ENCODE data around the gene FAM72D.
"Not testable (repeated sequence)": the region's sequence is repeated elsewhere in the genome, so short reads cannot be mapped to it uniquely, and the experiment has no call there.

FAM72D gene

GRCh38 chr1:145095284-145096057 lies at the start of gene FAM72D, which contains the start of gene SRGAP2B:
Gene FAM72D (plus strand): TSS chr1:145095974. CDS start chr1:145096848, 874 bp downstream.
Gene SRGAP2B (minus strand): TSS chr1:145095328. CDS start chr1:145092901, 2,427 bp downstream.
- DNase-seq: not testable (repeated sequence)

GRCh38 chr1:145047553-145047952 lies 48.2 kb upstream of the FAM72D start:
- DNase-seq: not testable (repeated sequence)

DNA sequence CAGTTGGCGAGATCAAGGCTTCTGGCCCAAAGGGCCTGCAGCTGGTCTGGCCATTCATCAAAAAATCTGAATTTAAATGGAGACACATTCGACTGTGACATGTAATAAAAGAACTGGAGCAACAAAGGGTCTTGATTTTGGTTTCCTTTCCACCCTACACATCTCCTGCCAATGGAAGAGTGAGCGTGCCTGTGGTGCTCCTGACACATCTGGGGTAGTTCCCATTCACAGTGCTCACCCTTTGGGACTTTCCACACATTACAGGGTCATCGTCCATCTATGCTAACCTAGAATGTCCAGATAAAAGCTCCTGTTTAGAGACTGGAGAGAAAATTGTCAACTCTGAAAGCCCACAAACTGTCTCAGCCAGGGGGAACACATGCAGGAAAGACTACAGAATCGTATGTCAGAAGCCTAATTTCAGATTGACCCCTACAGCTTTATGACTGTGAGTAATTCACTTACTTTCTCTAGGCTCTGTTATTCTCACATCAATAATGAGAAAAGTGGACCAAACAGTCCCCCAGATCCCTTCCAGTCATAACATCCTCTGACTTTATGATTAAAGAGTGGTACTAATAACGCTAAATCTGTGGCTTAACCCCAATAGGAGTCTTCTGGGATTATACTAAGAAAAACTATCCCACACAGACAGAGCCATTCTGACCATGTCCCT lies 47.5 kb upstream of the FAM72D start:
- DNase-seq: not testable (repeated sequence)

DNA sequence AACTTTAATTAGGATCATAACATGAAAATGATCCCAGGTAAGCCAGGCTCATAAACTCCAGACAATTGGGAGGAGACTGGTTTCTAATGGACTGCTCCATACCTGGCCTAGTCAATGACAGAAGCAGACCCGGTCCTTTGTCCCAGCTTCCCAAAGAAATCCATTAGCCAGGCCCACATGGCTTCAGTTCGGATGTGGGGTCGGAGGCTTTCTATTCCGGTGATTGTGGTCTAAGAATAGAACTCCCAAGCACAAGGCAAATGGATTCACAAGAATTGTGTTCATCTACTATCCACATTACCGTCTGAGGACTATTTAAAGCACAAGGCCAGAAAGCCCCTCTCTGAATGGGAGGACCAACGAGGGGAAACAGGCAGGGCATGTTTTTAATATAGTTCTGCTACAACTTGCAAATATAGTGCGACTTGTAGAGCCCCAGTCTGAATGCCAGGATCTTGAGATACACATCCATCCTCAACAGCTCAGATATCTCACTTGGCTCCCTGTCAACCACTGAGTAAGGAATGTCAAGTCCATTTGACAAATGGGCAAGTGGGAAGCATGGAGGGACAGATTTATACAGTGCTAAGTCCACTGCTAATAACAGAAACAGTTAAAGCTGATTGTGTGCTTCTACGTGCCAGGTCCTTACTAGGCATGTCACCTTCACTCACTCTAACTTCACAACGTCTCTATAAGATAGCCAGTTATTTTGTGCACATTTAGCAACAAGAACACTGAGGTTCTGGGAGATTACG lies 43.6 kb upstream of the FAM72D start:
- not testable (repeated sequence) for DNase-seq

GRCh38 chr1:145053428-145053827 lies 42.3 kb upstream of the FAM72D start:
- not testable (repeated sequence) for DNase-seq

DNA sequence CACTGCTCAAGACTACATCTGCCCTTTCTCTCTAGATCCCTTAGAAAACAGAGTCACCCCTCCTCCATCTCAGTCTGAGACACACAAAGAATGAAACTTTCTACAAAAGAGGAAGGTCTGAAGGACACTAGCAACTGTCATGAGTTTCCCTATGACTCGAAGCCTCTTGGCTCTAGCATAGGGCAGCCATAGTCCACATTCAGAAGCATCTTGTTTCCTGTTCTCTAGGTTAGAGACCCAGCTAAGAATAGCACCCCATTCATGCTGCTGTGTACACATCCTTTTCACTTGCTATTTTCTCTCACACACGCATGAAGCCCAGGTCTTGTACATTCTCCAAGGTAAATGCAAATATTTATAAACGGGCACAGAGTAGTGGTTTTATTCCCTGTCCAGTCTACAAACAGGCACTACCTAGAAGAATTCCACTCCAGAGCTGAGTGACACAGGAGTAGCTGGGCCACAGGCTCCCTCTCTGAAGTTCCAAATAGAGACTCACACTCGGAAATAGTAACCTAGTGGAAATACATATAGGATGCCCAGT lies 40.5 kb upstream of the FAM72D start:
- DNase-seq: not testable (repeated sequence)

GRCh38 chr1:145058184-145058583 lies 37.6 kb upstream of the FAM72D start:
- DNase-seq: not testable (repeated sequence)

GRCh38 chr1:145063285-145063684 lies 32.5 kb upstream of the FAM72D start:
- DNase-seq: not testable (repeated sequence)

DNA sequence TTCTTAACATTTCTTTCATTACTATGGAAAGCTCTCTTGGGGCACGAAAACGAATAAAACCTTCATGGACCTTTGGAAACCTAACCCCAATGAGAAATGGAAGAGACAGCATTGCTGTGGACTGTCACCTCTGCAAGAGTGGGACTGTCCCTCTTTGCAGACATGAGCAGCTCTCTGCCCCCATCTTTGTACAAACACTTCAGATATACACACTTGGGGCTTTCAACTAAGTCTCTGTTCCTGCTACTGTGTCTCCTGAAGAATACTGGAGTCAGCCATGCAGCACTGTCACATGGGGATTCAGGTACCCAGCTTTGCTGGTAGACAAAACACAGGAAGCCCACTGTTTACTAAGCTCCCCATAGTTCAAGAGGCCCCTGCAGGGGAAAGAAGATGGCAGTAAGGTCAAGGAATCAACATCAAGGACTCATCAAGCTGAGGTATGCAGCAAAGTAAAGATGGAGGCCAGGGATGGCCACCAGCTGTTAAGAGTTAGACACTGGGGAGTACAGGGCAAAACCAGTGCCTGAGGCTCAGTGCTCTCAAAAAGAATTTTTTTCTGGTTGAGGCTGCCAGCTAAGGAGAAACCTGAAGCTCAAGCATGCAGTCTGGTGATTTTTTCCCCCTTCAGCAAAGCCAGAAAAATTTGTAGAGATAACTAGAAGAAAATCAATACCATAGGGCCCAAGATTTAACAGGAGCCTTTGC lies 31.7 kb upstream of the FAM72D start:
- DNase-seq: not testable (repeated sequence)

DNA sequence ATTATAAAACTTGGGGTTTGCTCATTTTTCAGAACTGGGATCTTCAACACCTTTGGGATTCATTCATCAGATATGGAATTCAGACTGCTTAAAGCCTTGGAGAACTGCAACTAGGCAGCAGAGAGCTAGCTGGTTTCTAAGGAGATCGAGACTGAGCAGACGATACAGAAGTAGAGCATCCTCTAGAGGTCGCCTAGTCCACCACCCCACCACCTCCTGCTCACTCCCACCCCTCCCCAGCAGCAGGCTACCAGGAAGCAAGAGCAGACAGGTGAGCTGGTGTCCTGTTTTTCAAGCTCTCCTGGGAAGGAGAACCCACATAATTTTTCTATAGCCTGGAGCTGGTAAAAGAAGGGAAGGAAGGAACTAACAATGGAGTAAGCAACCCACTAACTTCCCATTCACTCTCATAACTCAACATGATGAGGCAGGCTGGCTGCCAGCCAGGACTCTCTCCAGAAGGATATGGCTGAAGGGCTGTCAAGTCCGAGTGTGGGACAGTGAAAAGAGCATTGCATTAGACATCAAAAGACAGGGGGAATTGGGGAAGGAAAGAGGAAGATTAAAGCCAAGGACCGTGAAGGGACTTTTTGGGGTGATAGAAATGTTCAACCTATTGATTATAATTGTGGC lies 30.5 kb upstream of the FAM72D start:
- DNase-seq: not testable (repeated sequence)

GRCh38 chr1:145066486-145066885 lies 29.3 kb upstream of the FAM72D start:
- DNase-seq: not testable (repeated sequence)

DNA sequence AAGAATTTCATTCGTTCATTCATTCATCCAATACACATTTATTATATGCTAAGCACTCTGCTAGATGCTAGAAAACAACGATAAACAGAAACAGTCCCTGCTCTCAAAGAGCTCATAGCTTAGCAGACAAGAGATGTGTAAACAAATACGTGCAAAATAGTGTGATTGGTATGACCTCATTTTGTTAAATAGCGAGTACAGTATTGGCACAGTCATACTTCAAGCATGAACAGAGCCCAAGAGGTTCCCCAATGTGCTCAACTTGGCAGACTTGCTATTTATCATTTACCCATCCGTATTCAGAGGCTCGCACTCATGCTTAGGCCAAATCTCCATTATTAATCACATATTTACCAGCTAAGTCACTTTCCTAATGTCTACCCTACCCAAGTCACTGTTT lies 24.2 kb upstream of the FAM72D start:
- DNase-seq: not testable (repeated sequence)

- not testable (repeated sequence) for DNase-seq
Measured at GRCh38 chr1:145074021-145074559, 21.7 kb upstream of the FAM72D start.

DNA sequence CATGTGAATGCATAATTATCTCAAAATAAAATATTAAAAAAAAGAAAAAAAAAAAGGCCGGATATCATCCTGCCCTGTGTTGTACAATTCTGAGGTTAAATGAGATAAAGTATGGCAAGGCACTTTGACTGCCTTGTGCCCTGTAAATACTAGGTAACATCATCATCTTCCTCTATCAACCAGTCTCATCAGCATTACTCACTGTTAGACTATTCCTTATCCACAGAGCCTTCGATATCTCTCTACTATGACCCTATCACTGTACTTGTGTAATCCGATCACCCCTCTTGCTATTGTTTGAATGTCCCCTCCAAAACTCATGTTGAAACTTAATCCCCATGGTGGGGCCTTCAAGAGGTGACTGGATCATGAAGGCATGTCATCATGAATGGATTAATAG lies 18.9 kb upstream of the FAM72D start:
- DNase-seq: not testable (repeated sequence)

DNA sequence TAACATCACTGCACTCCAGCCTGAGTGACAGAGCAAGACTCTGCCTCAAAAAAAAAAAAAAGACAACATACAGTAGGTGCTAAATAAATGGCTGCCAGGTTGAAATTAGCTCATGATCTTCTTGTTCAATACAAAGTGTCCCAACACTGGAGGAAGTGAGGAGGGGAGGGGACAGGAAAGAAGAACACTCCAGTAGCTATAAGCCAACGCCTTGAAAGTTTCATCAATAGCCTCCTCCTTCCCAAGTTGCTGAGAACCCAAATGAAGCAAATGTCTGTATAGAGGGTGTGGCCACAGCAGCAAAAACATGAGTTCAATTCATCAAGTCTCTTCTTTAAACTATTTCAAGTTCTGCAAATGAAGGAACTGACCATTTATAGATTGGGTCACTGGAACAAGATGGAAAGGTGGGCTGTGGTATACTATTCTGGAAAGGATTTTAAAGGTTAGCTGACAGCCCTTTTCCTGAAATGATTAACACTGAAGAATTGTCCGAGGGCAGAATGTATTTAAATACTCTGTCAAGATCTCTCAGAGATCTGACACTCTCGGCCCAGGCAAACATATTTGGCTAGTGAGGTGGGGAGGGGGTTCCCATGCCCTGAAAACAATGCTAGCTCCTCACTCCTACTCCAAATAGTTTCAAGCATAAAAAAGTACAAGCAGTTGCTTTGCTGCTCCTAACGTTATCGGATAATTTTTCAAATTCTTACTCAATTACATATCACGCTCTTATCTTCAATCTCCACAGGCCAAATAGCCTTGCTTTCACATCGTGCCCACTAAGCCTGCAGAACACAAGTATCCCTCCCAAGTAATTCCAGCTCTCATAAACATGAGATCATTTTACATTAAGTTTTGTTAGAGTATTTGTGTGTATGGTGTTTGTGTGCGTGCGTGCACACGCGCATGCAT lies 17.6 kb upstream of the FAM72D start:
- DNase-seq: not testable (repeated sequence)

DNA sequence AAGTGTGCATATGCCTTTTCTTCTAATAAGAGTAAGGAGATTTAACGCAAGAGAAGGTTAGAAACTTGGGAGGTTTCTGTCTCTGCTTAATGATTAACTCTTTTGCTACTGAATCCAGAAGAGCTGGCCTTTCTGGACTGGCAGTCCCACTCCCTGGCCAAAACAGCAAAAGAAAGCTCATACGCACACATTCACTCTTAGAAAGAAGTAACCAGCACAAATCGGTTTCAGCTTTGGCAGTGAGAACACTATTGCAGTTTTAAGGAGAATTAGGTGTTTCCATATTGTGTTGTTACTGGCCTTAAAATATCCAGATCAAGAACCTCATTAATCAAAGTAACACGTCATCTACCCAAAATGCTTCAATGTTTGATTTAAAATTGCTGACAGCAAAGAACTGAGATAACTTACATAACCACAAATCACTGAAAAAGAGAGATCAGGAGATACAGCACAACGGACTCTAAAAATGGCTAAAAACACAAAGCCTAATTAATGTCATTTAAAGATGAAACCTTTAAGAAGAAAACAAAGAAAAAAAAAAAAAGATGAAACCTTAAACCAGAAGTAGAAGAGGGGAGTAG lies 16.9 kb upstream of the FAM72D start:
- DNase-seq: not testable (repeated sequence)

GRCh38 chr1:145079737-145080136 lies 16.0 kb upstream of the FAM72D start:
- DNase-seq: not testable (repeated sequence)

DNA sequence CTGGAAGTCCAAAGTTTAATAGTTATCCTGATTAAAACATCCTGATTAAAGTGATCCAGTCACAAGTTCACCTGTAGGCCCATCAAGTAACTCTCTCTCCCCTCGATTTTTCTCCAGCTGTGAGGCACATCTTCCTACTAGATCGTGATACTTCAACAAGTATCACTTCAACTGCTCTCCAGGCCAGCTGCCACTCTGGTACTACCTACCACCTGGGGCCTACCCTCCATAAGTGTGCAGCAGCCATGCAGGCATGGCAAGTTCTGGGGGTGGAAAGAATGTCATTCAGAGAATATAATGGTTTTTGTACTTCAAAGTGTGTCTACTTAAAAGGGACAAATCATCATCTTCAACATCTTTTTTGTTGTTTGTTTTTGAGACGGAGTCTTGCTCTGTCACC lies 15.6 kb upstream of the FAM72D start:
- not testable (repeated sequence) for DNase-seq

GRCh38 chr1:145082483-145083255 lies 13.1 kb upstream of the FAM72D start:
- not testable (repeated sequence) for DNase-seq

Data from right forelimb (tissue), 1 donor.